SK-N-SH treated with all-trans-retinoic acid at 6 μM for 48 hours (cell line): ENCODE data around the gene SH2D1B.
A peak's percentile ranks its signal among the peaks of the same experiment; 100 is the strongest.

ENCODE experiments used
- ATAC-seq: fragments of 200-7000 bp; cut with Tn5 transposase; 3 replicates; pipeline ENCODE4 v1.9.1; 2020; ENCODE audit warnings: mild to moderate bottlenecking, moderate library complexity
- ARNTL ChIP-seq: fragments of 450-650 bp; formaldehyde crosslinking; IDR thresholded peaks from 2 replicates; pipeline ENCODE4 v1.5.0; 2020; ENCODE audit warnings: low read depth, mild to moderate bottlenecking, moderate library complexity, borderline replicate concordance
- BACH2 ChIP-seq: fragments of 250-450 bp; sonication (Bioruptor Pico); IDR thresholded peaks from 2 replicates; pipeline ENCODE4 v1.9.0; 2021; ENCODE audit warnings: mild to moderate bottlenecking, borderline replicate concordance
- CREB5 ChIP-seq: fragments of 250-450 bp; sonication (Bioruptor Pico); IDR thresholded peaks from 2 replicates; pipeline ENCODE4 v1.5.1; 2020; ENCODE audit warnings: low read depth, mild to moderate bottlenecking, moderate library complexity
- CSDC2 ChIP-seq: fragments of 250-450 bp; sonication (Bioruptor Pico); IDR thresholded peaks from 2 replicates; pipeline ENCODE4 v1.5.0; 2020; ENCODE audit warnings: mild to moderate bottlenecking, moderate library complexity
- CSRNP3 ChIP-seq: fragments of 250-450 bp; sonication (Bioruptor Pico); IDR thresholded peaks from 2 replicates; pipeline ENCODE4 v1.5.1; 2021; ENCODE audit warnings: mild to moderate bottlenecking, moderate library complexity
- ESRRG ChIP-seq: fragments of 250-450 bp; sonication (Bioruptor Pico); IDR thresholded peaks from 2 replicates; pipeline ENCODE4 v1.6.1; 2021; ENCODE audit warnings: mild to moderate bottlenecking
- GLIS3 ChIP-seq: fragments of 250-450 bp; sonication (Bioruptor Pico); IDR thresholded peaks from 2 replicates; pipeline ENCODE4 v1.5.0; 2020; ENCODE audit warnings: mild to moderate bottlenecking, moderate library complexity
- ISL1 ChIP-seq: fragments of 250-450 bp; sonication (Bioruptor Pico); IDR thresholded peaks from 2 replicates; pipeline ENCODE4 v2.1.2; 2022; ENCODE audit warnings: mild to moderate bottlenecking, moderate library complexity
- OSR1 ChIP-seq: fragments of 250-450 bp; sonication (Bioruptor Pico); IDR thresholded peaks from 2 replicates; pipeline ENCODE4 v1.8.0; 2022; ENCODE audit warnings: moderate library complexity, mild to moderate bottlenecking, inconsistent platforms
- POU6F1 ChIP-seq: fragments of 250-450 bp; sonication (Bioruptor Pico); IDR thresholded peaks from 2 replicates; pipeline ENCODE4 v1.8.0; 2021; ENCODE audit warnings: low read depth, mild to moderate bottlenecking, moderate library complexity, borderline replicate concordance
- PPARA ChIP-seq: fragments of 250-450 bp; sonication (Bioruptor Pico); IDR thresholded peaks from 2 replicates; pipeline ENCODE4 v1.5.0; 2020; ENCODE audit warnings: mild to moderate bottlenecking, borderline replicate concordance
- RARB ChIP-seq: fragments of 250-450 bp; sonication (Bioruptor Pico); IDR thresholded peaks from 2 replicates; pipeline ENCODE4 v1.8.0; 2021; ENCODE audit warnings: mild to moderate bottlenecking, moderate library complexity
- SNAI2 ChIP-seq: fragments of 250-450 bp; sonication (Bioruptor Pico); IDR thresholded peaks from 2 replicates; pipeline ENCODE4 v1.5.0; 2020; ENCODE audit warnings: mild to moderate bottlenecking, moderate library complexity
- TOX ChIP-seq: fragments of 250-450 bp; sonication (Bioruptor Pico); IDR thresholded peaks from 2 replicates; pipeline ENCODE4 v1.8.0; 2021; ENCODE audit warnings: mild to moderate bottlenecking, moderate library complexity, borderline replicate concordance
- TSHZ2 ChIP-seq: fragments of 250-450 bp; sonication (Bioruptor Pico); IDR thresholded peaks from 2 replicates; pipeline ENCODE4 v1.5.0; 2020; ENCODE audit warnings: mild to moderate bottlenecking, moderate library complexity
- ZC3H10 ChIP-seq: fragments of 250-450 bp; sonication (Bioruptor Pico); IDR thresholded peaks from 2 replicates; pipeline ENCODE4 v1.5.1; 2021; ENCODE audit warnings: mild to moderate bottlenecking, moderate library complexity
- ZFP3 ChIP-seq: fragments of 250-450 bp; sonication (Bioruptor Pico); IDR thresholded peaks from 2 replicates; pipeline ENCODE4 v1.5.0; 2020; ENCODE audit warnings: mild to moderate bottlenecking, moderate library complexity
- ZFP30 ChIP-seq: fragments of 450-650 bp; formaldehyde crosslinking; IDR thresholded peaks from 2 replicates; pipeline ENCODE4 v1.5.0; 2022; ENCODE audit warnings: mild to moderate bottlenecking, moderate library complexity
- ZNF565 ChIP-seq: fragments of 450-650 bp; formaldehyde crosslinking; conservative IDR thresholded peaks from 2 replicates; pipeline ENCODE4 v1.5.0; 2020; ENCODE audit warnings: low read depth, mild to moderate bottlenecking, moderate library complexity
- ZNF70 ChIP-seq: fragments of 450-650 bp; formaldehyde crosslinking; IDR thresholded peaks from 2 replicates; pipeline ENCODE4 v1.5.0; 2020; ENCODE audit warnings: mild to moderate bottlenecking, moderate library complexity
- ZNF8 ChIP-seq: fragments of 450-650 bp; formaldehyde crosslinking; IDR thresholded peaks from 2 replicates; pipeline ENCODE4 v1.5.0; 2020; ENCODE audit warnings: mild to moderate bottlenecking, moderate library complexity

SH2D1B gene

GRCh38 chr1:162370161-162370560 lies 41.8 kb downstream of the SH2D1B start (continued):
- TF ChIP-seq TSHZ2 (CRISPR knock-in tag) (no peak), OSR1 (no peak), RARB (CRISPR knock-in tag) (no peak), ZNF8 (CRISPR knock-in tag) (no peak)

GRCh38 chr1:162369571-162369970 lies 42.4 kb downstream of the SH2D1B start:
- ATAC-seq: no peak
- no peak for TF ChIP-seq ARNTL (CRISPR knock-in tag)

GRCh38 chr1:162368451-162368850 lies 43.5 kb downstream of the SH2D1B start:
- ATAC-seq: no peak
- no peak for TF ChIP-seq ZC3H10 (CRISPR knock-in tag)
- no peak for TF ChIP-seq SNAI2 (CRISPR knock-in tag)
- TF ChIP-seq CREB5 (CRISPR knock-in tag): no peak
- TF ChIP-seq CSRNP3 (CRISPR knock-in tag): no peak
- no peak for TF ChIP-seq ZFP30 (CRISPR knock-in tag)
- TF ChIP-seq CSDC2 (CRISPR knock-in tag): no peak

- ATAC-seq: no peak
- TF ChIP-seq TSHZ2 (CRISPR knock-in tag) (no peak), BACH2 (CRISPR knock-in tag) (no peak), RARB (CRISPR knock-in tag) (no peak), ZNF8 (CRISPR knock-in tag) (no peak), ISL1 (CRISPR knock-in tag) (no peak), TOX (CRISPR knock-in tag) (no peak), ZNF565 (no peak), CSDC2 (CRISPR knock-in tag) (no peak), ZNF70 (CRISPR knock-in tag) (no peak), ESRRG (CRISPR knock-in tag) (no peak)
Measured at GRCh38 chr1:162367772-162368171, 44.2 kb downstream of the SH2D1B start.

- peak; percentile 61 for ATAC-seq
- no peak for TF ChIP-seq ZNF70 (CRISPR knock-in tag)
- TF ChIP-seq CREB5 (CRISPR knock-in tag): no peak
- TF ChIP-seq SNAI2 (CRISPR knock-in tag): no peak
- no peak for TF ChIP-seq ZFP30 (CRISPR knock-in tag)
- no peak for TF ChIP-seq RARB (CRISPR knock-in tag)
- TF ChIP-seq BACH2 (CRISPR knock-in tag): no peak
- TF ChIP-seq GLIS3 (CRISPR knock-in tag): no peak
- no peak for TF ChIP-seq ISL1 (CRISPR knock-in tag)
- no peak for TF ChIP-seq ESRRG (CRISPR knock-in tag)
- no peak for TF ChIP-seq PPARA
- no peak for TF ChIP-seq ARNTL (CRISPR knock-in tag)
- TF ChIP-seq CSRNP3 (CRISPR knock-in tag): no peak
- TF ChIP-seq POU6F1: no peak
- TF ChIP-seq ZFP3 (CRISPR knock-in tag): no peak
- TF ChIP-seq ZC3H10 (CRISPR knock-in tag): no peak
- no peak for TF ChIP-seq TOX (CRISPR knock-in tag)
Measured at GRCh38 chr1:162367073-162367472, 44.9 kb downstream of the SH2D1B start.
